ENCODE results near the gene FOXP4. TPM values are rescaled to one million over a fixed set of nuclear protein-coding genes. Genes with fewer than 3 reads are reported as not detected.

Gene FOXP4
- total RNA-seq, 1 donor from 2014 or later = 22.4 TPM

DNA sequence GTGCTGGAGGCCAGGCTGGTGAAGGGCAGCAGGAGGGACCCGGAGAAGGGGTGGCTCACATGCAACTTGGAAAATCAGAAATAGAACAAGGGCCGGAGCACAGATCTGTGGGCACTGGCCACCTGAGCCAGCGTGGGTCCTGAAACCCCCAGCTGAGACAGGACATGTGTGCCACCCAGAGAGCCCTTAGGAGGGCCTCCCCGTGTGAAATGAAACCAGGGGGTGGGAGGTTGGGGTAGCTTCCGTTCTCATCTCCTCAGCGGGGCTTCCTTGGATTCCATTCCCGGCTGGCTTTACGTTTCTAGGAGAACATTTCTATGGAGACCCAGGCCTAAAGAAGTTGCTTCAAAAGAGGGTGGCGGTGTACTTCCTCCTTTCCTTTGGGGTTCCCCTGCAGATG is 5.7 kb downstream of the FOXP4 start:
- DNase-seq (ENCODE audit: low read depth) = no peak
- no peaks in the 10 kb centered on the region for H3K27me3 ChIP-seq (ENCODE audit: control insufficient read depth, insufficient read depth, low read length)
- H3K4me3 ChIP-seq (ENCODE audit: low read depth, low read length) = no peak overlapping the region
- TF ChIP-seq CTCF (IDR thresholded peaks at IDR 0.05; ENCODE audit: insufficient read depth, low read length, poor library complexity, severe bottlenecking) = no peak
- peaks cover 1% of the 10 kb centered on the region for H3K36me3 ChIP-seq (ENCODE audit: control insufficient read depth, insufficient read depth, low read length)

DNA sequence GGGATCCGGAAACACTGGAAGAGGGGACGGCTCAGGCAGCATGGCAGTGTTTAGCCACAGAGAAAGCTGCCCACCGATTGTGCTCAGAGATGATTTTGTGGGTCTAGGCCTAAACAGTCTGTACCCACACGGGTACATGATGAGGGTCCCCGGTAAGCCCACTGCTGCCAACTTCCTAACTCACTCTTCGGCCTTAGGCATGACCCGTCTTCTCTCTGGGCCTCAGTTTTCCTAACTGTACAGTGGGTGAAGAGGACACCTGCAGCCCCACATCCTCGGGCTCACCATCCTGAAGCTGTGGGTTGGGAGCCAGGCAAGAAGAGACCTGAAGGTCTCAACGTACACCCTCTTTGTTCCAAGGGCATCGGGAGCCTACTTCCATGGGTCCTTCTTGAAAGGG is 6.5 kb downstream of the FOXP4 start:
- TF ChIP-seq CTCF (IDR thresholded peaks at IDR 0.05; ENCODE audit: insufficient read depth, low read length, poor library complexity, severe bottlenecking) = no peak
- no peak for DNase-seq (ENCODE audit: low read depth)
- peaks cover 1% of the 10 kb centered on the region for H3K36me3 ChIP-seq (ENCODE audit: control insufficient read depth, insufficient read depth, low read length)
- H3K4me3 ChIP-seq (ENCODE audit: low read depth, low read length) = no peak overlapping the region
- H3K27me3 ChIP-seq (ENCODE audit: control insufficient read depth, insufficient read depth, low read length) = no peaks in the 10 kb centered on the region

DNA sequence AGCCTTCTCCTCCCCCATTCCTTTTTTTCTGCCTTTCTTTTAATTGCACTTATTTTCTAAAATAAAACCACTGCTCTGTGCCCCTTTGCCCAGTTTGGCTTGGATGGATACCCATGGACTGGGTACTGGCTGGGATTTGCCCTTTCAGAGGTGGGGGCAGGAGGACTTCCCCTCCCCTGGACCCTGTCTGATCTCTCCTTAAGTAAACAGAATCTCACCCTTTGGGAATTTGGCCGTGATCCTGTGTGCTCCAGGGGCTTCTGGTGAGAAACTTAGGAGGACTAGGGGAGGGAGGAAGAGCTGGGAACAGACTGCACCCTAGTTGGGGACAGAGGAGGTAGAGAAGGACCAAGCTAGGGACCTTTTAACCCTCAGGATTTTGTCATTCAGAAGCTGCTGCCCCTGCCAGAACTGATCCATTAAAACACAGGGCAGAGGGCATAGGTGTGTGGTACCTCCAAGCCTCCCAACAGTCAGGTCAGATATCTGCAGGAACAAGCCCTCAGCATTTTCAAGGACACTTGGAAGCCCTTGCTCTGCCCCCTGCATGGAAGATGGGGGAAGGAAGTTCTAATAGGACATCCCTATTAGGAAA is 7.3 kb downstream of the FOXP4 start:
- no peaks in the 10 kb centered on the region for H3K27me3 ChIP-seq (ENCODE audit: control insufficient read depth, insufficient read depth, low read length)
- H3K4me3 ChIP-seq (ENCODE audit: low read depth, low read length) = no peak overlapping the region
- H3K36me3 ChIP-seq (ENCODE audit: control insufficient read depth, insufficient read depth, low read length) = peaks cover 1% of the 10 kb centered on the region
- DNase-seq (ENCODE audit: low read depth) = no peak
- no peak for TF ChIP-seq CTCF (IDR thresholded peaks at IDR 0.05; ENCODE audit: insufficient read depth, low read length, poor library complexity, severe bottlenecking)

DNA sequence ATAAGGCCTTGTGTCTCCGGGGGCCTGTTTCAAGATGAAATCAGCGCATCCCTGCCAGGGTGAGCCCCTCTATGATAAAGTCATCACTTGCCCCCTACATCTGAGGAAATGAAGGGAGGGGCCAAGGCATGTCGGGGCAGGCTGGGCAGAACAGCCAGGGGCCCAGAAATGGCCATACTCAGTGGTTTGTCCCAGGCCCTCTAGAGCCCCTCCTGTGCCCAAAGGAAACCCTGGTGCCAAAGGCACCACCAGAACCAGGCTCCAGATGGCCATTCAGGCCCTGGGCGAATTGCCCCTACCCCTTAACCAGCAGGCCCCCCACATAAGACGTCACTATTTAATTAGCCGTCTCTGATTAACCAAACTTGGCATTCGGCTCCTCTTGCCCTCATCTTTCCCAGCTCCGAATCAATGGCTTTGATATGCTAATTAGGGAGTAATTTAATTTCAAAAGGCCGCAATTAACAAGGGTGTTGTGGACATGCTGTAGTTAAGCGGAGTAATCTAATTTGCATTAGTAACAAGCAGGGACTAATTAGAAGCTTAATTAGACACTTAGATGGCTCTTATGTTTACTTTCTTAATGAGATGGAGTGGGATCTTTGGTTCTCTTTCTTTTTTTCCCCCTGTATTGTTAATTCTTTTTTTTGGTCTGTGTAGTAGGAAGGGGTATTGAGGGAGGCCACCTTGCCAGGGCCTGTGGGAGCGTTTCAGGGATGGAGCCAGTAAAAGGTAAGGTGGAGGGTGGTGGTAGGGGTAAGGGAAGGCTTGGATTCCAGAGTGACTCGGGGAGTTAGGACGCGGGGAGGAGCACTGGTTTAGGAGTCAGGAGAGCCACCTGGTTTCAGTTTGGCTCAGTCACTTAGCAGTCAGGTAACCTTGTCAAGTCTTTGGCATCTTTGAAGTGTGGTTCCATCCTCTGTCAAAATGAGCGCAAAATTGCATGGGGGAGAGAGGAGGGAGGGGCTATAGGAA is 9.4 kb downstream of the FOXP4 start:
- Histone ChIP-seq H3K4me3 (ENCODE audit: low read depth, low read length) (no peak overlapping the region), H3K27me3 (ENCODE audit: control insufficient read depth, insufficient read depth, low read length) (no peaks in the 10 kb centered on the region), H3K36me3 (ENCODE audit: control insufficient read depth, insufficient read depth, low read length) (peaks cover 1% of the 10 kb centered on the region)
- TF ChIP-seq CTCF (IDR thresholded peaks at IDR 0.05; ENCODE audit: insufficient read depth, low read length, poor library complexity, severe bottlenecking) = no peak
- DNase-seq (ENCODE audit: low read depth) = no peak

DNA sequence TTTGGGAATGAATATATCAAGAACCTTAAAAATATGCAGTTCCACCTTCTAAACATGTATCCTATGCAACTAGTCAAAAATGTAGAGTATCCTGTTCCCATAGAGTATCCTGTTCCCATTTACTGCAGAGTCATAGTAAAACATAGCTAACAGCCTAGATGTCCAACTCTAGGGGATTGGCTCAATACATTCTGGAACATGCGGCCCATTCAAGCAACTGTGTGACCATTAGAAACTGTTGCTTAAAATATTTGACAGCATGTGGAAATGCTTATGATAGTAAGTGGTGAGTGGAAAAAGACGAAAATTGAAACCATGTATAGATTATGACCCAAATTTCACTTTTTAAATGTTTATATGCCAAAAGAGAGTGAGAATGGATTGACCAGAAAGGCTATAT is 11.2 kb downstream of the FOXP4 start:
- no peak for TF ChIP-seq CTCF (IDR thresholded peaks at IDR 0.05; ENCODE audit: insufficient read depth, low read length, poor library complexity, severe bottlenecking)
- H3K4me3 ChIP-seq (ENCODE audit: low read depth, low read length) = no peak overlapping the region
- no peaks in the 10 kb centered on the region for H3K27me3 ChIP-seq (ENCODE audit: control insufficient read depth, insufficient read depth, low read length)
- DNase-seq (ENCODE audit: low read depth) = no peak
- peaks cover 1% of the 10 kb centered on the region for H3K36me3 ChIP-seq (ENCODE audit: control insufficient read depth, insufficient read depth, low read length)
